ENCODE measurements around the gene CBLN1.

DNA sequence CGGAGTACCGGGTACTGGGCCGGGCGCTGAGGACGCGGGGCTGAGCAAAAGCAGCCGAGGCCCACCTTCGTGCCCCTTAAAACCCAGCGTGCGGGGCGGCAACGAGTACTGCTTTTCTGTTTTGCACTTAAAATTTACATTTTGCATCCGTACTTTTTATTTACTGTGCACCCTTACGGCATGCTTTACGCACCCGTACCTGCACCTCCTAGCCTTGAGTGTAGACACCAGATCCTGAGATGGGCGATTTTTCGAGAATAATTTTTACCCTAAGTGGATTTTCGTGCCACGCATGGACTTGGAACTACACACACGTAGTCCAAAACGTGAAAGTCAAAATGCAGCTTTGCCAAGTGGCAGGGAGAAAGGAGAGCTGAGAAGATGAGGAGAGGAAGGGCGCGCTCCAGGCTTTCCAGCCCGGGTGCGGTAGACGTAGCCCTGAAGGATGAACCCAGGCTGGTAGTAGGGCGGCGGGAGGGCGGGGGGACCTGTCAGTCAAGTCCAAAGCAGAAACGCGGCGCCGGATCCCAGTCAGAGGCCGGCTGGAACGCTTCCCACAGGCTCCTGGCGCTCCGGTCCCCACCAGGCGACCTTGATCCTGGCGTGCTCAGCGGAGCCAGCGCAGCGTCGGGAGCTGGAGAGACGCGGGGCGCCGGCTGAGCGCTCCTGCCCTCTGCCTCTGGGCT lies 1.2 kb upstream of the CBLN1 start:
- no peak for TF ChIP-seq CTCF (IDR thresholded peaks at IDR 0.05)
- TF ChIP-seq POLR2A (IDR thresholded peaks at IDR 0.05) = no peak

Measured in esophagus squamous epithelium (tissue), 4 donors.